PFSK-1 (cell line): ENCODE data around the gene MAN2A2.

Experiments used
- REST ChIP-seq, 2 experiments: IDR thresholded peaks; 2 replicates each; pipeline versions ENCODE4 v1.6.1 to v1.8.0; 2011 to 2012; ENCODE audit warnings: low read depth in 2 of 2, low read length in 2 of 2, control low read depth in 1 of 2, inconsistent platforms in 1 of 2, mild to moderate bottlenecking in 1 of 2, moderate library complexity in 1 of 2; ENCODE audit not compliant: insufficient read depth in 1 of 2
- TAF1 ChIP-seq: IDR thresholded peaks from 2 replicates; pipeline ENCODE4 v1.6.1; 2012; ENCODE audit warnings: low read length, control low read depth, borderline replicate concordance; ENCODE audit not compliant: insufficient read depth

- TF ChIP-seq TAF1 (no peak), REST (IDR thresholded peaks at IDR 0.05; ENCODE audit: insufficient read depth in 1 of 2, low read depth in 2 of 2, low read length in 2 of 2) (no peak)
Observed at GRCh38 chr15:90960298-90961091, 57.4 kb downstream of the MAN2A2 start.
